ENCODE data around the gene XPOT.

XPOT gene

DNA sequence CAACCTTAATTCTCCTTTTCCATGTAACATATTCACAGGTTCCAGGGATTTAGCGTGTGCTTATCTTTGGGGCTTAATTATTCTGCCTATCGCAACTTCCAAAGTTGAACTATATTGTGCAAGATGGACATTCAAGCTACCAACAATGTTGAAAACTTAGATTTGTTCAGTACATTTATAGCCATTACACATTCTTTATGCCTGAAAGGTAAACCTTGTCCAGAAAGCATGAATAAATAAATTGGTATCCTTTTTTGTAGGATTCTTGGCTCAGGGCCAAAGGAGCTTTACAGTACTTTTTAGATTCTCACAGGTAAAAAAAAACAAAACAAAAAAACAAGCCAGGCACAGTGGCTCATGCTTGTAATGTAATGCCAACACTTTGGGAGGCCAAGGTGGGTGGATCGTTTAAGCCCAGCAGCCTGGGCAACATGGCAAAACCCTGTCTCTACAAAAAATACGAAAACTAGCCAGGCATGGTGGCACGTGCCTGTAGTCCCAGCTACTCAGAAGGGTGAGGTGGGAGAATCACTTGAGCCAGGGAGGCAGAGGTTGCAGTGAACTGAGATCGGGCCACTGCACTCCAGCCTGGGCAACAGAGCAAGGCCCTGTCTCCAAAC, 16.9 kb upstream of the XPOT start:
- no peak overlapping the region for H3K4me3 ChIP-seq (ENCODE audit: low read depth, low read length)
- no peak for DNase-seq (ENCODE audit: low read depth)
- TF ChIP-seq, protein P1, sequence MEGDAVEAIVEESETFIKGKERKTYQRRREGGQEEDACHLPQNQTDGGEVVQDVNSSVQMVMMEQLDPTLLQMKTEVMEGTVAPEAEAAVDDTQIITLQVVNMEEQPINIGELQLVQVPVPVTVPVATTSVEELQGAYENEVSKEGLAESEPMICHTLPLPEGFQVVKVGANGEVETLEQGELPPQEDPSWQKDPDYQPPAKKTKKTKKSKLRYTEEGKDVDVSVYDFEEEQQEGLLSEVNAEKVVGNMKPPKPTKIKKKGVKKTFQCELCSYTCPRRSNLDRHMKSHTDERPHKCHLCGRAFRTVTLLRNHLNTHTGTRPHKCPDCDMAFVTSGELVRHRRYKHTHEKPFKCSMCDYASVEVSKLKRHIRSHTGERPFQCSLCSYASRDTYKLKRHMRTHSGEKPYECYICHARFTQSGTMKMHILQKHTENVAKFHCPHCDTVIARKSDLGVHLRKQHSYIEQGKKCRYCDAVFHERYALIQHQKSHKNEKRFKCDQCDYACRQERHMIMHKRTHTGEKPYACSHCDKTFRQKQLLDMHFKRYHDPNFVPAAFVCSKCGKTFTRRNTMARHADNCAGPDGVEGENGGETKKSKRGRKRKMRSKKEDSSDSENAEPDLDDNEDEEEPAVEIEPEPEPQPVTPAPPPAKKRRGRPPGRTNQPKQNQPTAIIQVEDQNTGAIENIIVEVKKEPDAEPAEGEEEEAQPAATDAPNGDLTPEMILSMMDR (conservative IDR thresholded peaks at IDR 0.05; ENCODE audit: low read depth, low read length) = no peak

GRCh38 chr12:64389154-64389553, 15.0 kb upstream of the XPOT start:
- TF ChIP-seq, protein P1 (conservative IDR thresholded peaks at IDR 0.05; ENCODE audit: low read depth, low read length) = no peak
- H3K4me3 ChIP-seq (ENCODE audit: low read depth, low read length) = no peak overlapping the region
- DNase-seq (ENCODE audit: low read depth) = no peak

- peak; percentile 33 for DNase-seq (ENCODE audit: low read depth)
- peak within 1 kb of the TSS; percentile 48 for H3K4me3 ChIP-seq (ENCODE audit: low read depth, low read length)
- TF ChIP-seq, protein P1 (conservative IDR thresholded peaks at IDR 0.05; ENCODE audit: low read depth, low read length) = no peak
Observed at GRCh38 chr12:64390275-64390851, 13.8 kb upstream of the XPOT start, which contains the start of gene C12orf56. Gene C12orf56, minus strand, starts transcription at chr12:64390758. Its CDS starts 193 bp downstream, at chr12:64390565.

GRCh38 chr12:64392221-64392620, 12.0 kb upstream of the XPOT start:
- DNase-seq (ENCODE audit: low read depth) = peak; percentile 78

GRCh38 chr12:64395739-64396138, 8.5 kb upstream of the XPOT start:
- DNase-seq (ENCODE audit: low read depth) = peak; percentile 26
- TF ChIP-seq, protein P1 (conservative IDR thresholded peaks at IDR 0.05; ENCODE audit: low read depth, low read length) = no peak

More at GRCh38 chr12:64392221-64392620, 12.0 kb upstream of the XPOT start:
- no peak overlapping the region for H3K4me3 ChIP-seq (ENCODE audit: low read depth, low read length)
- TF ChIP-seq, protein P1 (conservative IDR thresholded peaks at IDR 0.05; ENCODE audit: low read depth, low read length) = peak; percentile 55

DNA sequence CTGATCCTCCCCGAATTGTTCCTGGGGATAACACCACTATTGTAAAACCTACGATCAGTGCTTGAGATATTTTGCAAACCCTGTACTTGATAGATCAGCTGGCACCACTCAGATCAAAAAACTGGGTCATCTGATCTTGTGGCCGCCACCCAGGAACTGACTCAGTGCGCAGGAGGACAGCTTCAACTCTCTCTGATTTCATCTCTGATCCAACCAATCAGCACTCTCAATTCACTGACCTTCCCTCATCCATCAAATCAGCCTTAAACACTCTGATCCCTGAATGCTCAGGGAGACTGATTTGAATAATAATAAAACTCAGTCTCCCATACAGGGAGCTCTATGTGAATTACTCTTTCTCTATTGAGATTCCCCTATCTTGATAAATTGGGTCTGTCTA, 4.2 kb upstream of the XPOT start:
- peak; percentile 79 for DNase-seq (ENCODE audit: low read depth)
- TF ChIP-seq, protein P1 (conservative IDR thresholded peaks at IDR 0.05; ENCODE audit: low read depth, low read length) = no peak

More at GRCh38 chr12:64395739-64396138, 8.5 kb upstream of the XPOT start:
- H3K4me3 ChIP-seq (ENCODE audit: low read depth, low read length) = no peak overlapping the region

DNA sequence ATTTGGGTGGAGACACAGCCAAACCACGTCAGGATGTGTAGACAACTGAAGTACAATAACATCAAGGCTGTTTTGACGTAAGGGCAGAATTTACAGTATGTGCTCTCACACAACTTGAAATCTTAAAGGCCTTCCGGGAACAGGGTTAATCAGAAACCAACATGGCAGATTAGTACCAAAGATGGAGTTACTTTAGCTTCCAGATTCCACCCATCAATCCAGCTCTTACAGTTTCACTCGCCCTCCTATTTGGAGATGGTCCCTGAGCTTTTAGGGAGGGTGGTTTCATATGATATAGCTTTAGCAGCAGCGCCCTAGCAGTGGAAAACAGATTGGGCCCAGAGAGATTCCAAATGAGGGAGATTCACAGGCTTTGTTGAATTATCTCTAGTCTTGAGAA, 2.0 kb upstream of the XPOT start:
- TF ChIP-seq, protein P1 (conservative IDR thresholded peaks at IDR 0.05; ENCODE audit: low read depth, low read length) = no peak
- H3K4me3 ChIP-seq (ENCODE audit: low read depth, low read length) = no peak overlapping the region
- no peak for DNase-seq (ENCODE audit: low read depth)

More for the DNA sequence above, 4.2 kb upstream of the XPOT start:
- no peak overlapping the region for H3K4me3 ChIP-seq (ENCODE audit: low read depth, low read length)

All from choroid plexus epithelial cell (primary cell).